MM.1S (cell line): ENCODE data around the gene WFDC1.

ENCODE experiments used
- EZH2 ChIP-seq: fragments of 300-600 bp; sonication (generic); optimal IDR thresholded peaks from 2 replicates; pipeline ENCODE3; 2017; ENCODE audit warnings: low read depth, mild to moderate bottlenecking, antibody characterized with exemption, low read length, mixed read lengths
- EZH2phosphoT487 ChIP-seq: fragments of 300-600 bp; sonication (generic); IDR thresholded peaks from 2 replicates; pipeline ENCODE4 v1.6.1; 2018; ENCODE audit warnings: antibody characterized with exemption, low read length
- TF ChIP-seq, protein P1 (sequence below): fragments of 300-600 bp; sonication (generic); IDR thresholded peaks from 2 replicates; pipeline ENCODE4 v1.5.1; 2016; ENCODE audit warnings: antibody characterized with exemption, low read length, mixed read lengths

DNA sequence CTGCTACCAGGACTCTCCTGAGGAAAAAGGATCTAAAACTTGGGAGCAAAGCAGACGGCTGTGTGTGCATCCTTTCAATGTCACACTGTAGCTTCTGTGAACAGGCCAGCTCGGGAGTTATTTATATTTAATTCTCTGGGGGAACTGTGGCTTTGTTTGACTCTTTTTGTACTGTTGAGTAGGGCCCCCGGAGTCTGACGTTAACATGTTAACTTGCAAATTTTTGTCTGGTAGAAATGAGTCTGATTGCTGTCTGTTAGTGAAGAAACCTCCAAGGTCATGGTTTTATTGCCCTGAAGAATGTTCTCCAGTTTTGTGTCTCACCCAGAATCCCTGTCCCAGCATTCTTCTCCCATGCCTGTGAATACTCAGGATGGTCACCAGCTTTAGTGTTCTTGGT lies 40.6 kb upstream of the WFDC1 start:
- TF ChIP-seq EZH2phosphoT487 (no peak), EZH2 (no peak)
- TF ChIP-seq, protein P1, sequence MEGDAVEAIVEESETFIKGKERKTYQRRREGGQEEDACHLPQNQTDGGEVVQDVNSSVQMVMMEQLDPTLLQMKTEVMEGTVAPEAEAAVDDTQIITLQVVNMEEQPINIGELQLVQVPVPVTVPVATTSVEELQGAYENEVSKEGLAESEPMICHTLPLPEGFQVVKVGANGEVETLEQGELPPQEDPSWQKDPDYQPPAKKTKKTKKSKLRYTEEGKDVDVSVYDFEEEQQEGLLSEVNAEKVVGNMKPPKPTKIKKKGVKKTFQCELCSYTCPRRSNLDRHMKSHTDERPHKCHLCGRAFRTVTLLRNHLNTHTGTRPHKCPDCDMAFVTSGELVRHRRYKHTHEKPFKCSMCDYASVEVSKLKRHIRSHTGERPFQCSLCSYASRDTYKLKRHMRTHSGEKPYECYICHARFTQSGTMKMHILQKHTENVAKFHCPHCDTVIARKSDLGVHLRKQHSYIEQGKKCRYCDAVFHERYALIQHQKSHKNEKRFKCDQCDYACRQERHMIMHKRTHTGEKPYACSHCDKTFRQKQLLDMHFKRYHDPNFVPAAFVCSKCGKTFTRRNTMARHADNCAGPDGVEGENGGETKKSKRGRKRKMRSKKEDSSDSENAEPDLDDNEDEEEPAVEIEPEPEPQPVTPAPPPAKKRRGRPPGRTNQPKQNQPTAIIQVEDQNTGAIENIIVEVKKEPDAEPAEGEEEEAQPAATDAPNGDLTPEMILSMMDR, result no peak
